Astrocyte of the hippocampus (primary cell): ENCODE data around the gene WRAP53.
A peak's percentile ranks its signal among the peaks of the same experiment; 100 is the strongest.
"Not testable (repeated sequence)": the region's sequence is repeated elsewhere in the genome, so short reads cannot be mapped to it uniquely, and the experiment has no call there.

ENCODE experiments used
- DNase-seq: peaks from one replicate; pipeline ENCODE4 v3.0.0; 2011; ENCODE audit warnings: low read depth, low spot score

The WRAP53 gene

DNA sequence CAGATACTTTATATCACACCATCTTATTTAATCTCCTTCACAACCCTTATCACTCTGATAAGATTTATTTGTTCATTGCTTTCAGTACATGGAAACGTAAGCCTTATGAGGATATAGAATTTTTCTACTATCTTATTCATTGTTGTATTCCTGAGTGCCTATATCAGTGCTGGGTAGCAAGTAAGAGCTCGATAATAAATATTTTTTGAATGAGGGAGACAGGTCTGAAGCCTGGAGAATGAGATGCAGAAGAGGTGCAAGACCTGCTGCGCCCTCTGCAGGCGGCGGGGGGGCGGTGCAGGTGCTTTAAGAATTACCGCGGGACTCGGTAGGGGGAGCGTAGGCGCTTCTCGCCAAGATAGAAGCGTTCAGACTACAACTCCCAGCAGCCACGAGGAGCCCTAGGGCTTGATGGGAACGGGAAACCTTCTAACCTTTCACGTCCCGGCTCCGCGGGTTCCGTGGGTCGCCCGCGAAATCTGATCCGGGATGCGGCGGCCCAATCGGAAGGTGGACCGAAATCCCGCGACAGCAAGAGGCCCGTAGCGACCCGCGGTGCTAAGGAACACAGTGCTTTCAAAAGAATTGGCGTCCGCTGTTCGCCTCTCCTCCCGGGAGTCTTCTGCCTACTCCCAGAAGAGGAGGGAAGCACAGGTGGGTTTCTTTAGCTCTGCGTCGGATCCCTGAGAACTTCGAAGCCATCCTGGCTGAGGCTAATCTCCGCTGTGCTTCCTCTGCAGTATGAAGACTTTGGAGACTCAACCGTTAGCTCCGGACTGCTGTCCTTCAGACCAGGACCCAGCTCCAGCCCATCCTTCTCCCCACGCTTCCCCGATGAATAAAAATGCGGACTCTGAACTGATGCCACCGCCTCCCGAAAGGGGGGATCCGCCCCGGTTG, at the start of gene WRAP53:
Gene WRAP53 (plus strand): TSS at position 570 of the 900 bp plus-strand sequence. CDS start 172 bp downstream, at position 742.
- DNase-seq, result peak; percentile 100

- DNase-seq, result no peak
These were observed 47.5 kb upstream of the WRAP53 start for GRCh38 chr17:7640783-7641182.

DNA sequence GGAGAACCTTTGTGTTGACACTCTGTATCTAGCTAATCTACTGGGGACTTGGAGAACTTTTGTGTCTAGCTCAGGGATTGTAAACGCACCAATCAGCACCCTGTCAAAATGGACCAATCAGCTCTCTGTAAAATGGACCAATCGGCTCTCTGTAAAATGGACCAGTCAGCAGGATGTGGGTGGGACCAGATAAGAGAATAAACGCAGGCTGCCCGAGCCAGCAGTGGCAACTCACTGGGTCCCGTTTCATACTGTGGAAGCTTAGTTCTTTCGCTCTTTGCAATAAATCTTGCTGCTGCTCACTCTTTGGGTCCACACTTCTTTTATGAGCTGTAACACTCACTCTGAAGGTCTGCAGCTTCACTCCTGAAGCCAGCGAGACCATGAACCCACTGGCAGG, 46.6 kb upstream of the WRAP53 start:
- not testable (repeated sequence) for DNase-seq

GRCh38 chr17:7644775-7645174, 43.5 kb upstream of the WRAP53 start:
- DNase-seq, result no peak

DNA sequence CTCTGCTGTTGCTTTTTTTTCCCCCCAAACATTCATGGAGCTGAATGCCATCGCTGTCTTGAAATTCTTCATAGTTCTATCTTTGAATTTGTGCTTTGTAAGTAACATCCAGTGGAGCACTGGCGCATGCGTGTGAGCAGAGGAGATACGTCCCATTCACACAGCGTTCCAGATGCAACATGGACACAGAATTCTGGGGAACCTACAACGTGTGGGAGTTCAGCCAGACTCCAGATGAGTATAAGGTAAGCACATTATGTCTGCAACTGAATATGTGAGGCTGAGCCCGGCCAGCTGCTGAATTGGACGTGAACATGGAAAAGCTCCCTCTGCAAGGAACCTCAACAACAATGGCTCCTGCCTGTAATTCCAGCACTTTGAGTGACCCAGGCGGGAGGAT, 41.8 kb upstream of the WRAP53 start:
- no peak for DNase-seq

DNA sequence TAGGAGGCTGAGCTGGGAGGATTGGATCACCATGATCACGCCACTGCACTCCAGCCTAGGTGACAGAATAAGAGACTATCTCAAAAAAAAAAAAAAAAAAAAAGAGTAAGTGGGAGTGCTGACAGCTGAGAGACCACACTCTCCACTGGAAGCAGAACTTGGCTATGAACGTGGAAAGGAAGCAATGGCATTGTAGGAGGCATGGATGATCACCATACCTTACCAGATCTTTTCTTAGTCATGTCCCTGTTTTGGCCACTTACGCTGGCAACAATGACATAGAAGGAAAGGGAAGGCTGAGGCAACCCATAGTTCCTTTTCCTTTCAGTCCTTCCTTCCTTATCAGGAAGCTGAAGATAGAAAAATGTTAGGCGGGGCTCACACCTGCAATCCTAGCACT, 41.3 kb upstream of the WRAP53 start:
- no peak for DNase-seq

GRCh38 chr17:7650509-7651096, 37.7 kb upstream of the WRAP53 start, which contains the start of gene ATP1B2:
Gene ATP1B2 (plus strand): TSS chr17:7650926. CDS start chr17:7651519, 593 bp downstream.
- peak; percentile 60 for DNase-seq

GRCh38 chr17:7651097-7651664, 37.1 kb upstream of the WRAP53 start:
- DNase-seq, result no peak

- peak; percentile 25 for DNase-seq
These were observed 36.5 kb upstream of the WRAP53 start for GRCh38 chr17:7651665-7652387.

DNA sequence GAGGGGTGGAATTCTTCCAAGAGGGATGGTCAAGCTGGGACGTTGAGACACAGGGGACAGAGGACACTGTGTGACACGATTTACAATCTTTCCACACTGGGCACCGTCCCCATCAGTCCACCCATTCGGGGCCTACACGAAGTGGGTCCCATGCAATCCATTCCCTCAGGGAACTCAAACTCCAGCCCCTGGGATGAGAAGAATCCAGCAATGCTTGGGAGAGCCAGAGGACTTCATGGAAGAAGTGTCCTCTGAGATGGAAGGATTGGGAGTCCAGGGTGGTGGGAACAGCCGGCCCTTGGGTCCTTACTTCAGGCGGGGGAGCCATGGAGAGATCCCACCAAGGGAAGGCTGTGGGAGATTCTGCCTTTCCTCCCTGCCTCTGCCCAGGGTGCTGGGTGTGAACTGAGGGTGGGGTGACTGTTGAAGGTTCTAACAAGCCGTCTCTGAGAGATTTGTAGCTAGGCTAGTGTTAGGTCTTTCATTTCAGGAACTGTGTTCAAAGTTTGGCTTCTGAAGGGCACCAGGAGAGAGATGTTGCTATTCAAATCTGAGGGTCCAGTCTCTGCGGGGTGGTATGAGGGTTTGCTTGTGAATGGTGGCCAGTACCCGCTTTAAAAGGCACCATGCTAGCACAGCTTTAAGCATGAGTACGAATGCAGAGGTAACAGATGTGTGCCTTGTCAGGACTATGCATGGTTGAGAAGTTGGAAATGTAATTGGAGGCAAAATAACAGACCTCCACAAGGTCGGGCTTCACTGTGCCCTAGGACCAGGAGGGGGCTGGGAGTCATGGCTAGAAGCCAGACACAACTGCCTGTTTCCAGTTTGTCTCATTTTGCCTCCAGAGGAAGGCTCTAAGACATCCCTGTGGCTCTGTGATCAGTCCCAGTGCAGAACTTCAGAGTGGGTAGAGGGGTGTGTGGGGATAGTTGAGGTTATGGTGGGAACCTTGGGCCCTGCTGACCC, 35.6 kb upstream of the WRAP53 start:
- DNase-seq, result no peak

DNA sequence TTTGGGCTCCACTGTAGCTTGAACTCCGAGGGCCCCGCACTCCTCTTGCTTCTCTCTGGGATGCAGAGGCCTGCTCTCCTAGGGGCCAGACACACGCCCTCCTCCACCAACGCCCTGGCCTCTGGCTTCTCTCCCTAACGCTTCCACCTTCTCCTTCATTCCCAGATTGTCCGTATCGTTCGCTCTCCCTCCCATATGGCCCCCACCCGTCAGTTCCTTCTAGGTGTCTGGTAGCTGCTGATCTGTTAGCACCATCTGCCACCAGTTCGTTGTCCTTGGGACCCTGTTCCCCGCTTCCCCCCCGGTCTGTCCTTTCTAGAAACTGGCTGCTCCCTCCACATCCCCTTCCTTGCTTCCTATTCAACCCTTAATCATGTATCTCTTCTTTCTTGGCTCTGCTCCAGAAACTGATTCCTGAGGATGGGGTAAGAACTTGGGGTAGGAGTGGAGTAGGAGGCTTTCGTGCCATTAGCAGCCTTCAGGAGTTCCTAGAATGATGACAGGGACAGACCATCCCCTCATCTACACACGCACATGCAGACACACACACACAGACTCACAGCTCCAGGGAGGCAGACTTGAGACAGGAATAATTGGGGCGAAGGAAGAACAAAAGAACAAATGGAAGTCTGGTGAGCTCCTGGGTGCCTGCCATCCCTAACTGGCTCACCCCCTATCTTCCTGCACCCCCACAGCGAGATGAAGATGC, 33.3 kb upstream of the WRAP53 start:
- DNase-seq, result peak; percentile 37

- no peak for DNase-seq
These were observed 32.8 kb upstream of the WRAP53 start for GRCh38 chr17:7655541-7655840.

DNA sequence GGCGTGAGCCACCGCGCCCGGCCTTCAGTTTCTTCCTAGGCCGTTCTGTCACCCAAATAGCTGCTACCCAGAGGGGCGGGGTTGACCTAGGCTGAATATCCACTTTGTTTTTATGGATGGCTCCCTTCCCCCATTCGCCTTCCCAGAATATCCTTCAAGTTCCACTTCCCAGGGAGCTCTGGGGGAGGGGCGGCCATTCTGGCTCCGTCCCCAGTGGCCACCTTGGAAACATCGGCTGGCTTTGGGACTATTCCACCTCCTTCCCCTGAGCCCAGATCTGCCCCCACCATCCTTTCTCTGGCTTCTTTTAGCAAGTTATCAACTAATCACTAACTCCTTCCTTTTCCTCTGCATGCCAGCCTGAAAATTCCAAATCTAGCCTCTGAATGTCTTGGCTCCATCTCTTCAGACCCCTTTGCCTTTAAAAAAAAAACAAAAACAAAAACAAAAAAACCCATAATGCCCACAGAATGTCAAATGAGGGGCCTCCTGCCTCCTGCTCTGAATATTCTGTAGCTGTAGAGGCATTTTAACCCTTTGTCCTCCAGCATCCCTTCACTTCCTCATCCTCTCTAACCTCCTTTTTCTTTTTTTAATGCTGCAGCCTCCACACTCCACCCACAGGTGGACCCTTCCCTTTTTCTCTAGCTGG, 31.2 kb upstream of the WRAP53 start:
- peak; percentile 77 for DNase-seq

- DNase-seq, result peak; percentile 71
These were observed 20.4 kb upstream of the WRAP53 start for GRCh38 chr17:7667656-7668406.

- no peak for DNase-seq
These were observed 19.8 kb upstream of the WRAP53 start for GRCh38 chr17:7668482-7668881.

DNA sequence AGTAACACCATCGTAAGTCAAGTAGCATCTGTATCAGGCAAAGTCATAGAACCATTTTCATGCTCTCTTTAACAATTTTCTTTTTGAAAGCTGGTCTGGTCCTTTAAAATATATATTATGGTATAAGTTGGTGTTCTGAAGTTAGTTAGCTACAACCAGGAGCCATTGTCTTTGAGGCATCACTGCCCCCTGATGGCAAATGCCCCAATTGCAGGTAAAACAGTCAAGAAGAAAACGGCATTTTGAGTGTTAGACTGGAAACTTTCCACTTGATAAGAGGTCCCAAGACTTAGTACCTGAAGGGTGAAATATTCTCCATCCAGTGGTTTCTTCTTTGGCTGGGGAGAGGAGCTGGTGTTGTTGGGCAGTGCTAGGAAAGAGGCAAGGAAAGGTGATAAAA, 15.0 kb upstream of the WRAP53 start:
- no peak for DNase-seq

DNA sequence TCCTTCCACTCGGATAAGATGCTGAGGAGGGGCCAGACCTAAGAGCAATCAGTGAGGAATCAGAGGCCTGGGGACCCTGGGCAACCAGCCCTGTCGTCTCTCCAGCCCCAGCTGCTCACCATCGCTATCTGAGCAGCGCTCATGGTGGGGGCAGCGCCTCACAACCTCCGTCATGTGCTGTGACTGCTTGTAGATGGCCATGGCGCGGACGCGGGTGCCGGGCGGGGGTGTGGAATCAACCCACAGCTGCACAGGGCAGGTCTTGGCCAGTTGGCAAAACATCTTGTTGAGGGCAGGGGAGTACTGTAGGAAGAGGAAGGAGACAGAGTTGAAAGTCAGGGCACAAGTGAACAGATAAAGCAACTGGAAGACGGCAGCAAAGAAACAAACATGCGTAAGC, 13.3 kb upstream of the WRAP53 start:
- DNase-seq, result no peak

DNA sequence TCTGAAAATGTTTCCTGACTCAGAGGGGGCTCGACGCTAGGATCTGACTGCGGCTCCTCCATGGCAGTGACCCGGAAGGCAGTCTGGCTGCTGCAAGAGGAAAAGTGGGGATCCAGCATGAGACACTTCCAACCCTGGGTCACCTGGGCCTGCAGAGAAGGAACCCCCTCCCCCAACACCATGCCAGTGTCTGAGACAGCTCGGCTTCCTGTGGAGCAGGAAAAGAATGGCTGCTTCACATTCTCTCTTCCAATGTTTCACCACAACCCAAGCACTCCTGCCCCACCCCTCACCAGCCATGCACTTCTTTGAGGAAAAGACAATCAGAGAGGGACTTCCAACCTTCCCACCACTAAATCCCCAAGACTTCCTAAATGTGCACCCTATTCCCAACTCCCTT, 11.7 kb upstream of the WRAP53 start:
- peak; percentile 37 for DNase-seq
